Stimulated activated CD8-positive, alpha-beta memory T cell treated with anti-CD3 and anti-CD28 coated beads, Interleukin-2, amount 100 ng/mL, for 48 hours (primary cell): ENCODE data around the gene PPP5C.

Source experiments
- DNase-seq, 2 donors: peaks; one replicate each; pipeline ENCODE4 v3.0.0-alpha.2; 2020; ENCODE audit warnings: low read depth in 2 of 2

The PPP5C gene

DNA sequence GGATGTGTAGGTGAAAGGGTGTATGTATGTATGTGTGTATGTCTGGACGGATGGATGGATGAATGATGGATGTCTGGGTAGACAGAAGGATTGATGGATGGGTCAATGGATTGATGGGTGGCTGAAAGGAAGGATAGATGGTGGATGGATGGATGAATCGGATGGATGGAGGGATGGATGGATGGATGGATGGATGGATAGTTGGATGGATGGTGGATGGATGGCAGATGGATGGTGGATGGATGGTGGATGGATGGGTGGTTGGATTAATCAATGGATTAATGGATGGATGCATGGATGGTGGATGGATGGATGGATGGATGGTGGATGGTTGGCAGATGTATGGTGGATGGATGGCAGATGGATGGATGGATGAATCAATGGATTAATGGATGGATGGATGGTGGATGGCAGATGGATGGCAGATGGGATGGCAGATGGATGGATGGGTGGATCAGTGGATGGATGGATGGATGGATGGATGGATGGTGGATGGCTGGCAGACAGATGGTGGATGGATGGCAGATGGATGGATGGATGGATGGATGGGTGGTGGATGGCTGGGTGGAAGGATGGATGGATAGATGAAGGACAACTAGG is 16.5 kb upstream of the PPP5C start:
- no peak for DNase-seq

DNA sequence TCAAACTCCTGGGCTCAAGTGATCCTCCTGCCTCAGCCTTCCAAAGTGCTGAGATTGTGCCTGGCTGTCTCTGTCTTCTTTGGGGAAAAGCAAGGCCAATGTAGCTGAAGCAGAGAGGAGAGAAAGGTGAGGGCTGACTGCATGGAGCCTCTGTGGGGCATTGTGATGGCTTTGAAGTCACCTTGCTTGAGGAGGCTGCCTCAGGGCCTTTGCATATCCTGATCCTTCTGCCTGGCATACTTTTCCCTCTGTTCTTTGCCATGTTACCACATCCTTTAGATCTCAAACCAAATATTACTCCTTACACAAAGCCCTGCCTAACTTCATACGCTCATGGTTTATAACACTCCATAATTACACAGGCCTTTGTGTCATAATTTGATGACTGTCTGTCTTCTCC is 9.4 kb upstream of the PPP5C start:
- DNase-seq, result no peak

DNA sequence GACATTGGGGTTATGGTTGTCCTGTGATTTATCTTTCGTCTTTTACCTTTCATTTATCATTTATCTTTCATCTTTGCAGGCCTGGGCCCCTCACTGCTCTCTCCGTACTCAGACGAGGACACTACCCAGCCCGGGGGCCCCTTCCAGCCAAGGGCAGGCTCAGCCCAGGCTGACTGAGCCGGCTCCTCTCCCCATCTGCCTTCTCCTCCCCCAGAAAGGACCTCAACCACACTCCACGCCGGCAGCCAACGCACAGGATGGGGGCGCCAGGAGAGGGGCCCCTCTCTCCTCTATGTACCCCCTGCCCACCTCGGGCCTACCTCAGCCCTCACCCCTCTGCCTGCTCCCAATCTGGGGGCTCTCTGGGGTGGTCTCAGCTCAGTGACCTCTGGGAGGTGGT is 7.4 kb upstream of the PPP5C start:
- no peak for DNase-seq

DNA sequence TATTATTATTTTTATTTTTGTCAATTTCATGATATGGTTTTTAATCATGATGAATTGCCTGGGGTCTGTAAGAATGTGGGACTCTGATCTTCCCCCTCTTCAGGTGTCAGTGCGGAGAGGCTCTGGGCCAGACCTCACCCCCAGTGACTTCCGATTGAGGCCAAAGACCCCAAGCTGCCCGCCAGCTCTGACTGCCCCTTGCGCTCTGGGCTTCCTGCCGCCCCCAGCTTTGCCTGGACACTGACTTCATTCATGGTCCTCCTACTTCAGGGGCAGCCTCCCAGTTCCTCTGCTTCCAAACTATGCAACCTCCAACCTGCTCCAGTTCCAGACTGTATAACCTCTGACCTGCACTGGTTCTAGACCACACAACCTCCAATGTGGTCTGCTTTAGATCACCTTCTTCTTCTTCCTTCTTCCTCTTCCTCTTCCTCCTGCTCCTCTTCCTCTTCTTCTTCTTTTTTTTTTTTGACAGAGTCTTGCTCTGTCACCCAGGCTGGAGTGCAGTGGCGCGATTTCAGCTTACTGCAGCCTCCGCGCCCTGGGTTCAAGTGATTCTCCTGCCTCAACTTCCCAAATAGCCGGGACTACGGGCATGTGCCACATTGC is 6.7 kb upstream of the PPP5C start:
- DNase-seq, result no peak

DNA sequence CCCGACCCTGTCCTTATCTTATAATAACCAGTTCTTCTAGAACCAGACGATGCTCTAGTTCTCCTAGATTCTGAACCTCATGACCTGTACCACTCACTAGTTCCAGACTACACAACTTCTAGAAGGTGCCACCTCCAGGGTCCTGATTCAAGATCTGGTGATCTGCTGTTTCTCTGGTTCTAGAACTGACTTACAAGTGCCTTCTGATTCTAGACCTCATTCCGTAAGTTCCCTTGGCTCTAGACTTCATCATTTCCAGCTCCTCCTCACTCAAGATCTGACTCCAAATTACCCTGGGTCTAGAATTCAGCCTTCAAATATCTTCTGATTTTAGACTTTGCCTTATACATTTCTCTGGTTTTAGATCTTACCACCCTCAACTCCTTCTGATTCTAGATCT is 5.0 kb upstream of the PPP5C start:
- no peak for DNase-seq

DNA sequence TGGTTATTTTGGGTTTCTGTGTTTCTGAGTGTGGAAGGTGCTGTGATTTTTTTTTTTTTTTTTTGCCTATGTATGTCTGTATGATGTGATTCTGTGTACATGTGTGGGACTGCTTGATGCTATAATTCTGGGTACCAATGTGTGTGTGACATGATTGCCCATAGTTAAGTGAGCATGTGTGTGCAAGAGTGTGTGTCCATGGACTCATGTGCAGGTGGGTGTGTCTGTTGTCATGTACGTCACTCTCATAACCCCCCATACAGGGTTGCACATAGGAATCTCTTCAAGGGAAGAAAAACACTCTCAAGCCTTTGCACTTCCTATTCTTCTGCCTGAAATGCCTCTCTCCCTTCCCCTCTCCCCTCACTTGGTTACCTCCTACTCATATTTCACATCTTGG is 2.5 kb upstream of the PPP5C start:
- DNase-seq, result no peak

DNA sequence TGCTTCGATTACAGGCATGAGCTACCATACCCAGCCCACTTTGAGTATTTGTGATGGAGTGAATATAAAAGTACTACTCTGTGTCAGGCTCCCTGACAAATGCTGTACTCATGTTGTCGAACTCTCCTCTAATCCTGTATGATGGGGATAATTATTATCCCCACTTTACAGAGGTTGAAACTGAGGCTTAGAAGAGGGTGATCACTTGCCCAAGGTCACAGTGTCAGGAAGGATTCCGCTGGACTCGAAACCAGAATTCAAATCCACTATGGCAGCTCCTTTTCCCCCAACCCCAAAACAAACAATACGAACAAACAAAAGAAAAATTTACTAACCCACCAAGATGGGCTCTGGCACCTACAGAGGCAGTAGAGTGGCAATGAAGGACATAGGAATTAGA is 1.7 kb upstream of the PPP5C start:
- DNase-seq, result no peak

DNA sequence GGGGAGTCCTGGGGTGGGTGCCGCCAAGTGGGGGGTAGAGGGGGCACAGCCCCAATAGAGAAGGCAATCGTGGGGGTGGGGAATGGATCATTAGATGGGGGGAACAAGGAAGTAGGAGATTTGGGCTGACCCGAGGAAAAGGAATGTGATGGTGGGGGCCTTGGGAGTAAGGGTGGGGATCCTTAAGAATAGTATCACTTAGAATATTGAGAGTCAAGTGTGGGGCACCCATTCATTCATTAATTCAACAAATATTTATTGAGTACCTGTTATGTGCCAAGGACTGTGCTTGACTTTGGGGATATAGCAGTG is 641 bp downstream of the PPP5C start:
- DNase-seq, result no peak

DNA sequence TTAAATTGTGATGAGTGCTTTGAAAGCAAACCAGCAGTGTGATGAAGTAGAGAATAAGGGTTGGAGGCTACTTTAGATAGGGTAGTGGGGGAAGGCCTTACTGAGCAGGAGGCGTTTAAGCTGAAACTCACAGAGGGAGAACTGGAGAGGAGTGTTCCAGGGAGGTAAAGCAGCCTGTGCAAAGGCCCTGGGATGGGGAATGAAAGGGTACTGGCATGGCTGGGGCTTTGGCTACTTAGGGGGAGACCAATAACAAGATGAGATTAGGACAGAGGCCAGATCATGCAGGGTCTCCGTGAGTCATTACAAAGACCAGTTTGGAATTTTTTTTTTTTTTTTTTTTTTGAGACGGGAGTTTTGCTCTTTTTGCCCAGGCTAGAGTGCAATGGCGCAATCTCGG is 1.1 kb downstream of the PPP5C start:
- DNase-seq, result no peak

DNA sequence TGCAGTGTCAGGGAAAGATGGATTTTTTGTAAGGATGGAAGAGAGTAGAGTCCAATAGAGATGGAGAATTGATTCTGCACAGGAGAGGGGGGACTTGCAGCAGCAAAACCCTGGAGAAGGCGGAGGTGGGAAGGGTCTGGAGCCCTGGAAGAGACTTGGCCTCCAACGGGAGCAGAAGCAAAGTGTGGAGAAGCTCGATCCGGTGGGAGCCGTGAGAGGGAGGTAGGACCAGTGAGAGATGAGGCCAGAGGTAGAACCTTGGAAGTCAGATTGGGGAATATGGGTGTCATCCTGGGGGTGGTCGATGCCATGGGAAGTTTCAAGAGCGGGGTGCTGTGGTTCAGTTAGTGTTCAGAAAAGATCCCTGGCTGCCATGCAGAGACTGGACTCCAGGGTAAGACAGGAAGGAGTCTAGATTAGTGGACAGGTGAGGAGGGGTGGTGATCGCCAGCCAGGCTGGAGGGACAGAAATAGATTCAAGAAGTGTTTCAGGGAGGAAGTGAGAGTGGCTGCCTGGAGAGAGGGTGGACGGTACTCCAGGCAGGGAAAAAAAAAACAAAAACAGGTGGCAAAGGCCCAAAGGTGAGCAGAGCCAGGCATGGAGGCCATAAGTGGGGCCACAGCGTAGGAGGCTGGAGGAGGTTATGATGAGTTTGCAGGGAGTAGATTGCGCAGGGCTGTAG is 2.6 kb downstream of the PPP5C start:
- no peak for DNase-seq

DNA sequence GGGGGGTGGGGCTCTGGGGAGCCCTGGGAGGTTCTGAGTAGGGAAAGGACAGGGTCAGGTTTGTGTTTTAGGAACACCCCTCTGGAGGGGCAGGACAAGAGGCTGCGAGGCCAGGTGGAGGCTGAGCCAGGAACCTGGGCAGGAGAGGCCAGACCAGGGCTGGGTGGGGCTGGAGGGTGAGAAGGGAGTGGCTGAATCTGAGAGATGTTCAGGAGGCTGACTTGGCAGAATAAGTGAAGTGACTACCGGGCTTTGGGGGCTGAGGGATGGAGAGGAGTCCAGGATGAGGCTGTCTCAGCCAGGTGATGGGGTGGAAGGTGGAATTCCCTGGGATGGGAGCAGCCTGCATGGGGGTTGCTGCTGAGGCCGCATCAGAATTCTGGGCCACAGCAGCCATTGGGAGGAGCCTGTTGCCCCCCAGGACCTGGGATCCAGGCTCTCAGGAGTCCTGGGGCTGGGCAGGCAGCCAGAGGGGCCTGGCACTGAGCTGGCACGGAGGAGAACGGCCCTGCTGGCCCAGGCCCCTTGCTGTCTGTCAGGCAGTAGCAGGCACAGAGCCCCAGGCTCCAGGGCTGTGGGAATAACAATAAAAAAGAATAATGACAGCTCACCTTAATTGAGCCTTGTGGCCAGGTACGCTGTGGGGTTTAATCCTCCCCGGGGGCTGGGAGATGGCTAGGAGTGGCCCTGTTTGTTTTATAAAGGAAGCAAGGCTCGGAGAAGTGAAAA is 3.3 kb downstream of the PPP5C start:
- no peak for DNase-seq

DNA sequence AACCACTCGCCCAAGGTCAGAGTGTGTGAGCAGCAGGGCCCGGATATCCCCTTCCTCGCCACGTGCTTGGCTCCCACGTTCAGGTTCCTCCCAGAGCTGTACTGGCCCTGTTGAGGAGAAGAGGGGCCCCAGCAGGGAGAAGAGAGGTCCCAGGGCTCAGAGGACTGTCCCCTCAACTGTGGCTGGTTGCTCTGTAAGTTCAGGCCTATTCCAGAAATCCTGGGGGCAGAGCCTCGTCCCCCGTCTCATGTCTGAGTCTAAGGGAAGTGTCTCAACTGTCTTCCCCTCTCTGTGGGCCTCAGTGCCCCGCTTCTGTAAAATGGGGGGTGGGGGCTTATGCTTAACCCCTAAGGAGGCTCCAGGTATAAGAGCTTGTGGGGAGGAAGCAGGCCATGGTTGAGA is 3.9 kb downstream of the PPP5C start:
- DNase-seq, result no peak

DNA sequence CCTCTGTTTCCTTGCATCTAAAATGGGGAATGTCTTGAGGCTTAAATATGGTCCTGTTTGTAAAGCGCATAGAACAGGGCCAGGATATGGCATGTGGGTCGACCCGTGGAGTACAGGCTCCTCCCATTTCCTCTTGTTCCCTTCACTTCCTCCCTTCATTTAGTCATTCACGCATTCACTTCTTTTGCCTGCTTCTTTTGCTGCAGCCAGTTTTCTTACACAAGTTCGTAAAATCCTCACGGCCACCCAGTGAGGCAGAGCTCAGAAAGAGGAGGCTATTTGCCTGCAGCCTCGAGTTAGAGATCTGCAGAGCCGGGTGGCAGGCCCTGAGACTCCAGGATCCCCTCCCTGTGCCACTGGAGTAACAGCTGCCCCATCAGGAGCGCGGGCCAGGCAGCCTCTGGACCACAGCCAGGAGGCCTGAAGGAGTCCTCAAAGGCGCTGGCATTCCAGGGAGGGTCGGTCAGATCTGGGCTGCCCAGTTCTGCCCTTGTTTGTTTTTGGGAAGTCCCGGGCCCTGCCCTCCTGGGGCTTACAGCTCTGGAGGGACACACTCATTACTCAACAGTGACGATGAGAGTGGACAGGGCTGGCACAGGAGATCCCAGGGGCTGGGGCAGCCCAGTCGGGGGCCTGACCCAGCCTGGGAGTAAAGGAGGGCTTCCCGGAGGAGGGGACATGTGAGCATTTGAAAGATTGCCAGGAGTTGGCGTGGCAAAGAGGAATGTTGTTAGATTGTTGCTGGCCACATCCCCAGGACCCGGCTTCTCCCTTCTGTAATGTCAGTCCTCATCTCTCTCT is 4.6 kb downstream of the PPP5C start:
- no peak for DNase-seq

DNA sequence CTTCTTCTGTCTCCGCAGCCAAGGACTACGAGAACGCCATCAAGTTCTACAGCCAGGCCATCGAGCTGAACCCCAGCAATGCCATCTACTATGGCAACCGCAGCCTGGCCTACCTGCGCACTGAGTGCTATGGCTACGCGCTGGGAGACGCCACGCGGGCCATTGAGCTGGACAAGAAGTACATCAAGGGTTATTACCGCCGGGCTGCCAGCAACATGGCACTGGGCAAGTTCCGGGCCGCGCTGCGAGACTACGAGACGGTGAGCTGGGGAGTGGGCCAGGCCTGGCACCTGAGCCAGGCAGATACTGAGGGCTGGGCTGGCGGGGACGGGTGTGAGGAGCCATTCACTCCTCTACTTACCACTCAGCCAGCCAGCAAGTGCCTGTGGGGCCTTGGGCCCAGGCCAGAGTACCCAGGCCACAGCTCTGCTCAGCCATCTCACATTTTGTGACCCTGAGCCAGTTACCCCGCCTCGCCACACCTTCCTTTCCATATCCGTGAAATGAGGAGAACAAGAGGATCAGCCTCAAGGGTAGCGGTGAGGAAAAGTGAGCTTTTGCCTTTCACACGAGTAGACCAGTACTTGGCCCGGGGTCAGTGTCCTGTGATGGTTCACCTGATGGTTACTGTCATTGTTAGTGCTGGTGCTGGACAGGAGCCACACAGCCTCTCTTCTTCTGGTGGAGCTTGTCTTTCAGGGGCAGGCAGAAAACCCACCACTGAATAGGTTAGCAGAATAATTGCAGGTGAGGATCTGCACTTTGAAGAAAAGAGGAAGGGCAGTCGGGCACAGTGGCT is 7.0 kb downstream of the PPP5C start:
- DNase-seq, result no peak

DNA sequence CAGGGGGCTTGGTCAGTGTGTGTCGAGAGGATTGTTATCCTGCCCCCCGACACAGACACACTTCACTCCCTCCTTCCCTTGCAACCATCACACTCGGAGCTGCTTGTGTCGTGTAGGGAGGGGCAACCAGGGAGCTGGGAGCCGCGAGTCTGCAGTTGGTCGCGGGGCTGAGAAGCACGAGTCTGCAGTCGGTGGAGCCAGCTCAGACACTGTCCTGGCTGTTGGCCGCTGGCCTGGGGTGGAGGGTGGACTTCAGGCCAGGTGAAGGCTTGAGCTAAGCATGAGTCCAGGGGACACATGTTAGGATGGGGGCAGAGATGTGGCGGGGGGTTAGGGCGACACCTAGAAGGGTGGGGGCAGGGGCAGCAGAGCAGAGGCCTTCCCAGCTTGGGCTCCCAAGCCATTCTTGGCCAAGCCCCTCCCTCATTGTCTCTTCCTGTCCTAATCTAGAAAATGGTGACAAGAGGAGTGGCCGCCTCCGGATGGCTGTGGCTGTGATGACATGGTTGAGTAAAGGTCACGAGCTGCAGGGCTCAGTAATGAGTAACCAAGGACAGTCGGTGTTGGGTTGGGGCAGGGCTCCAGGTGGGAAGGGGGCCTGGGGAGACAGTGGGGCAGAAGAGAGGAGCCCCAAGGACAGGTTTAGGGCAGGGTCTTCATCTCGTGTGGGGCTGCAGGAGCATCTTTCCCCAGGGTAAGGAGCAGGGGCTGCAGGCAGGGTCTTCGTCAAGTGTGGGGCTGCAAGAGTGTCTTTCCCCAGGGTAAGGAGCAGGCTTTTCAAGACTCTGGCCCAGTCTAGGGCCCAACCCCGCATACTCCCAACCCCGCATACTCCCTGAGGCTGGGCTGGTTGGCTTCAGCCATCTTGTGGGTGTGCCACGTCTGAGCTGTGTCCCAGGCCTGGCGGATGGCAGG is 8.6 kb downstream of the PPP5C start:
- no peak for DNase-seq

DNA sequence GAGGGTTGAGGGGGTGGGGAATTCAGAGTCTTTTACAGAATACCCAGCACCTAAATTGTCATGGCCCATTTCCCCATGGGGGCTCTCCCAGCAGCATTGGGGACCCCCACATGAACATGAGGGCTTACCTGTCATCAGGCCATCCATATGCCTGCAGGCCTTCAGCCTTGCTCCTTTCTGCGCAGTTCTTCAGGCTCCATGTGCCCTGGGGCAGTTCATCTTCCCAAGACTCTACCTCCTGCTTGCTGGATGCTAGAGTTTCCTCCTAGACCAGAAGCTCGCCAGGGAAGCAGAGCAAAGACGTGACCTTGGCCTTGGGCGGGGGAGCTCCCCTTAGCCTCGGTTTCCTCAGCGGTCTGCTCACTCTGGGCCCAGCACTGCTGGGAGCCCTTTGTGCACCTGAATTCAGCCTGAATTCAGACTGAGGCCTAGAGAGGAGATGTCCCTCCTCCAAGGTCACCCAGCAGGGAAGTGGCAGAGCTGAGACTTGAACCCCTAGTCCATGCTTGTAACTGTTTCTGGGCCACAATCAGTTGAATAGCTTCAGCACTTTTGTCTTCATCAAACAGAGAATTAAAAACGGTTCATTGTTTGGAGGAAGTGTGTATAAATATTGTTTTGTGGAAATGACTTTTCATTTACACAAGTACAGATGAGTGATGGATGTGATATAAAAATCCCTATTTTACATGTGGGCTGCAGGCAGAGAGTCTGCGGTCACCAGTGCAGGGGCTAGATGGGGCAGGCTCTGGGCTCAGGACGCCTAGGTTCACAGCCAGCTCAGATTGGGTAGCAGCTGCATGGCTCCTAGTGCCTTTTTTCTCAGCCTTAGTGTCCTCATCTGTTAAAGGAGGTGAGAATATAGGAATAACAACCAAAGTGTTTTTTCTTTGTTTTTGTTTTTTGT is 9.5 kb downstream of the PPP5C start:
- DNase-seq, result no peak

DNA sequence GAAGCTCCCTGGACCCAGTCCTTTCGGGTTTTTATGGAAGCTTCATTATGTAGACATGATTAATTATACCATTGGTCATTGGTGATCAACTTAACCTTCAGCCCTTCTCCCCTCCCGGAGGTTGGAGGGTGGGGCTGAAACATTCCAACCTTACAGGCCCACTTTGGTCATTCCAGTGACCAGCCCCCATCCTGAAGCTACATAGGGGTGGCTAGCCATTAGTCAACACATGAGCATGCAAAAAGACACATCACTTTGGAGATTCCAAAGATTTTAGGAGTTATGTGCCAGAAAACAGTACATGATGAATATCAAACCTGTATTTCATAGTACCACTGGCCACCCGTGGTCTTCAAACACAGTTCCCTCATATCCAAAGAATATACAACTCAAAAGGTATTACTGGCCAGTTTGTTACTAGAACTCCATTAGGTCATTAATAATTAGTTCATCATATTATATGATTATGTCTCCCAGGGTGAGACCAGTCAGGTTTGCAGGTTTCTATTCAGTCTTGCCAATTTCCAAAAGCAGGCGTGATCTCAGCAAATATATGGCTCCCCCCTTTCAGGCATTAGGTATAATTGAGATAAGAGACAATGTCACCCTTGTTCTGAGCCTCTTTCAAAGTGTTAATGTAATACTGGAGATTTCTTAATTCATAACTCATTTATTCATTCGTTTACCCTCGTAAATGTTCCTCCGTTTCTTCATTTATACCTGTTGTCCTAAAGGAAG is 11.1 kb downstream of the PPP5C start:
- DNase-seq, result no peak

DNA sequence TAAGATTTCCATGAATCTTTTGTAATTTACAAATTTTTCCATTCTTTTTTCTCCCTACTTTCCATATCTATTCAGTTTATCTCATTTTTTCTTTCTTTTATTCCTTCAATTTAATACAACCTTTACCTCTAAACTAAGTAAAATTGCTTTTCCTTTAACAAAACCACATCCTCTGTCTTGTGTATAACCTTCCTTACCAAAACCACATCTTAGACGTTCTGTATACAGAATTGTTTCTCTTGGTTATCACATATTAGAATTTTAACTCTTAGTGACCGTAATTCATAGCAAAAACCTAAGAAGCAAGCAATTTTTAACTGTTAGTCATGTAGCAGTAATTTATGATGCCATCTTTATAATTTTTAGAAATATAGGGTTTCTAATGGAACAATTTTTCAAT is 15.0 kb downstream of the PPP5C start:
- no peak for DNase-seq

DNA sequence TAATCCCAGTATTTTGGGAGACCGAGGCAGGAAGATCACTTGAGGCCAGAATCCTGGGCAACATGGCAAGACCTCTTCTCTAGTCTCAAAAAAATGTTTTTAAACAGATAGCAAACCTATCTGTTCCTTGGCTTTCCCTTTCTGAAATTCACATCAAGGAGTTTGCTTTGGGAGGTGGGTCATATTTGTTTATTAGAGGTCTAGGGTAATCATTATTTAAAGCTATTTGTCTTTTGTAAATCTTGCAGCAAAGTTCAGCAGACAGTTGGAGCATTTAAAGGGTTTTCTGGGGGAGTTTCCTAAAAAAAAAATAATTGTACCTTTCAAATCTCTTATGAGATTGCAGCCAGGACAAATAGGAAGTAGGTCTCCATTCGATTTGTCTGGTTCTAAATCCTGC is 17.5 kb downstream of the PPP5C start:
- no peak for DNase-seq
